HFF-Myc (cell line): ENCODE measurements around the gene FAM83D.
A peak's percentile ranks its signal among the peaks of the same experiment; 100 is the strongest.

Experiments
- DNase-seq: peaks from one replicate; pipeline ENCODE4 v3.0.0-alpha.2; 2011; ENCODE audit warnings: low read depth; ENCODE audit errors: extremely low read depth
- H3K4me3 ChIP-seq: replicated peaks from 2 replicates; pipeline ENCODE4 v1.5.1; 2011; ENCODE audit warnings: low read depth, mild to moderate bottlenecking, control low read depth, low read length
- CTCF ChIP-seq: IDR thresholded peaks from 2 replicates; pipeline ENCODE4 v1.5.1; 2012; ENCODE audit warnings: mild to moderate bottlenecking, low read depth, low read length, control low read depth; ENCODE audit errors: missing control alignments

Gene FAM83D

GRCh38 chr20:38890497-38890818 is 35.8 kb upstream of the FAM83D start:
- DNase-seq: no peak
- no peak overlapping the region for H3K4me3 ChIP-seq
- no peak for TF ChIP-seq CTCF

- no peak overlapping the region for H3K4me3 ChIP-seq
- no peak for TF ChIP-seq CTCF
- DNase-seq: no peak
Measured at GRCh38 chr20:38892091-38892981, 33.9 kb upstream of the FAM83D start.

- H3K4me3 ChIP-seq: no peak overlapping the region
- no peak for TF ChIP-seq CTCF
- no peak for DNase-seq
Measured at GRCh38 chr20:38893056-38893564, 33.1 kb upstream of the FAM83D start.

- TF ChIP-seq CTCF: peak; percentile 89
- H3K4me3 ChIP-seq: no peak overlapping the region
- DNase-seq: peak; percentile 11
Measured at GRCh38 chr20:38893565-38894090, 32.6 kb upstream of the FAM83D start.

- no peak for TF ChIP-seq CTCF
- DNase-seq: peak; percentile 44
- H3K4me3 ChIP-seq: no peak overlapping the region
Measured at GRCh38 chr20:38894091-38894847, 31.9 kb upstream of the FAM83D start.

GRCh38 chr20:38895098-38895949 is 30.9 kb upstream of the FAM83D start:
- no peak for TF ChIP-seq CTCF
- DNase-seq: no peak
- no peak overlapping the region for H3K4me3 ChIP-seq
